H9 (cell line): ENCODE measurements around the gene IGF1R. TPM values are rescaled to one million over a fixed set of nuclear protein-coding genes. Genes with fewer than 3 reads are reported as not detected.

ENCODE experiments used
- DNase-seq: peaks from one replicate; pipeline ENCODE4 v3.0.0-alpha.2; 2017
- H2AFZ ChIP-seq: one replicate; pipeline ENCODE4 v1.6.1; 2013; ENCODE audit warnings: mild to moderate bottlenecking, low read length, control low read depth, moderate library complexity
- H2AK5ac ChIP-seq: 2 replicates; pipeline ENCODE4 v1.6.1; 2013; ENCODE audit warnings: low read length, control low read depth, mixed read lengths; ENCODE audit not compliant: insufficient read length
- H2BK120ac ChIP-seq: one replicate; pipeline ENCODE4 v1.6.1; 2013; ENCODE audit warnings: low read depth, mild to moderate bottlenecking, low read length, control low read depth, inconsistent platforms; ENCODE audit not compliant: poor library complexity, severe bottlenecking
- H2BK12ac ChIP-seq: 2 replicates; pipeline ENCODE4 v1.6.1; 2013; ENCODE audit warnings: low read length, control low read depth, mixed read lengths, low read depth; ENCODE audit not compliant: insufficient read length
- H2BK15ac ChIP-seq: 2 replicates; pipeline ENCODE4 v1.6.1; 2013; ENCODE audit warnings: low read depth, low read length, control low read depth
- H2BK20ac ChIP-seq: one replicate; pipeline ENCODE4 v1.6.1; 2013; ENCODE audit warnings: low read depth, mild to moderate bottlenecking, low read length, control low read depth, inconsistent platforms; ENCODE audit not compliant: poor library complexity, severe bottlenecking
- H2BK5ac ChIP-seq: 2 replicates; pipeline ENCODE4 v1.6.1; 2013; ENCODE audit warnings: low read length, control low read depth, mixed read lengths; ENCODE audit not compliant: insufficient read length
- H3K14ac ChIP-seq: 2 replicates; pipeline ENCODE4 v1.6.1; 2013; ENCODE audit warnings: low read length, control low read depth; ENCODE audit not compliant: insufficient read depth
- H3K18ac ChIP-seq: 2 replicates; pipeline ENCODE4 v1.6.1; 2013; ENCODE audit warnings: low read depth, mild to moderate bottlenecking, mixed read lengths, low read length, control low read depth; ENCODE audit not compliant: insufficient read length
- H3K23ac ChIP-seq: 2 replicates; pipeline ENCODE4 v1.6.1; 2013; ENCODE audit warnings: low read length, control low read depth, mixed read lengths, low read depth; ENCODE audit not compliant: insufficient read length
- H3K23me2 ChIP-seq: 2 replicates; pipeline ENCODE4 v1.6.1; 2013; ENCODE audit warnings: low read depth, mild to moderate bottlenecking, mixed read lengths, low read length, control low read depth; ENCODE audit not compliant: insufficient read length, poor library complexity, severe bottlenecking
- H3K27ac ChIP-seq: 2 replicates; pipeline ENCODE4 v1.5.1; 2013; ENCODE audit warnings: low read length, control low read depth, mixed read lengths, low read depth; ENCODE audit not compliant: insufficient read length
- H3K27me3 ChIP-seq: 2 replicates; pipeline ENCODE4 v1.6.1; 2013; ENCODE audit warnings: low read length, control low read depth, inconsistent platforms; ENCODE audit not compliant: insufficient read depth
- H3K4ac ChIP-seq: 2 replicates; pipeline ENCODE4 v1.6.1; 2013; ENCODE audit warnings: low read depth, mild to moderate bottlenecking, control low read depth, inconsistent platforms, low read length, moderate library complexity
- H3K4me1 ChIP-seq: 2 replicates; pipeline ENCODE4 v1.6.1; 2013; ENCODE audit warnings: low read length, control low read depth, inconsistent platforms; ENCODE audit not compliant: insufficient read depth
- H3K4me2 ChIP-seq: 2 replicates; pipeline ENCODE4 v1.6.1; 2013; ENCODE audit warnings: low read length, control low read depth, mixed read lengths; ENCODE audit not compliant: insufficient read length, insufficient read depth
- H3K56ac ChIP-seq: 2 replicates; pipeline ENCODE4 v1.6.1; 2013; ENCODE audit warnings: low read depth, mild to moderate bottlenecking, mixed read lengths, low read length, control low read depth; ENCODE audit not compliant: insufficient read length
- H3K79me1 ChIP-seq: 2 replicates; pipeline ENCODE4 v1.6.1; 2013; ENCODE audit warnings: low read depth, mild to moderate bottlenecking, moderate library complexity, low read length, control low read depth, inconsistent platforms; ENCODE audit not compliant: insufficient read depth, poor library complexity, severe bottlenecking
- H3K79me2 ChIP-seq: 2 replicates; pipeline ENCODE4 v1.6.1; 2013; ENCODE audit warnings: low read length, control low read depth, inconsistent platforms; ENCODE audit not compliant: insufficient read depth
- H3K9ac ChIP-seq: 2 replicates; pipeline ENCODE4 v1.6.1; 2013; ENCODE audit warnings: low read length, control low read depth, mixed read lengths; ENCODE audit not compliant: insufficient read length; ENCODE audit errors: extremely low read depth
- H3K9me3 ChIP-seq: one replicate; pipeline ENCODE4 v1.6.1; 2013; ENCODE audit warnings: low read depth, low read length, inconsistent platforms; ENCODE audit not compliant: control insufficient read depth
- H3T11ph ChIP-seq: one replicate; pipeline ENCODE4 v1.6.1; 2013; ENCODE audit warnings: mild to moderate bottlenecking, low read length, control low read depth, inconsistent platforms
- H4K20me1 ChIP-seq: one replicate; pipeline ENCODE4 v1.6.1; 2013; ENCODE audit not compliant: control insufficient read depth, insufficient read length, insufficient read depth
- H4K5ac ChIP-seq: 2 replicates; pipeline ENCODE4 v1.6.1; 2013; ENCODE audit warnings: low read depth, mild to moderate bottlenecking, mixed read lengths, low read length, control low read depth; ENCODE audit not compliant: insufficient read length
- H4K8ac ChIP-seq: replicated peaks from 2 replicates; pipeline ENCODE4 v1.6.1; 2013; ENCODE audit warnings: low read length, control low read depth, mixed read lengths, low read depth; ENCODE audit not compliant: insufficient read length
- H4K91ac ChIP-seq: 2 replicates; pipeline ENCODE4 v1.6.1; 2013; ENCODE audit warnings: low read depth, mild to moderate bottlenecking, moderate library complexity, mixed read lengths, low read length, control low read depth; ENCODE audit not compliant: insufficient read length
- H3K27ac Mint-ChIP-seq, 3 experiments: 2 replicates in 2 of 3; 3 replicates in 1 of 3; pipeline ENCODE4 v1.8.0; 2020 to 2021; ENCODE audit warnings: mixed read lengths in 3 of 3, mild to moderate bottlenecking in 1 of 3, moderate library complexity in 1 of 3
- H3K27me3 Mint-ChIP-seq: 2 replicates; pipeline ENCODE4 v1.8.0; 2021; ENCODE audit warnings: low read depth, mild to moderate bottlenecking, moderate library complexity, mixed read lengths
- H3K36me3 Mint-ChIP-seq, 3 experiments: 2 replicates in 2 of 3; 3 replicates in 1 of 3; pipeline ENCODE4 v1.8.0; 2020 to 2021; ENCODE audit warnings: low read depth in 3 of 3, mixed read lengths in 3 of 3; ENCODE audit not compliant: insufficient read depth in 1 of 3
- H3K4me1 Mint-ChIP-seq, 2 experiments: 2 replicates each; pipeline ENCODE4 v1.8.0; 2020; ENCODE audit warnings: mixed read lengths in 2 of 2
- H3K4me3 Mint-ChIP-seq, 2 experiments: 2 replicates in 1 of 2; 3 replicates in 1 of 2; pipeline ENCODE4 v1.8.0; 2020 to 2021; ENCODE audit warnings: mild to moderate bottlenecking in 2 of 2, mixed read lengths in 2 of 2, moderate library complexity in 1 of 2
- H3K9me3 Mint-ChIP-seq, 2 experiments: 2 replicates in 1 of 2; 3 replicates in 1 of 2; pipeline ENCODE4 v1.8.0; 2020; ENCODE audit warnings: mild to moderate bottlenecking in 2 of 2, mixed read lengths in 2 of 2, moderate library complexity in 1 of 2
- WGBS: extraction: QIAGEN DNeasy Blood & Tissue Kit; methylation state at CpG from one replicate; pipeline ENCODE4 v1.1.7; 2013; ENCODE audit warnings: missing lambda C conversion rate, low lambda C conversion rate, mixed read lengths; ENCODE audit not compliant: insufficient read length; ENCODE audit errors: extremely low coverage; 5-methylcytosine and 5-hydroxymethylcytosine counted together
- total RNA-seq: library from RNA; stranded (reverse); gene quantifications from 2 replicates; pipeline ENCODE4 v1.2.1, GENCODE V29; 2021
- TF ChIP-seq, protein P1 (sequence below): fragments of 200-600 bp; sonication (generic); conservative IDR thresholded peaks from 3 replicates; pipeline ENCODE4 v1.8.0; 2021; ENCODE audit warnings: antibody characterized with exemption, mild to moderate bottlenecking

The IGF1R gene
- total RNA-seq, 1 experiment from 2014 or later = 70.0 TPM

DNA sequence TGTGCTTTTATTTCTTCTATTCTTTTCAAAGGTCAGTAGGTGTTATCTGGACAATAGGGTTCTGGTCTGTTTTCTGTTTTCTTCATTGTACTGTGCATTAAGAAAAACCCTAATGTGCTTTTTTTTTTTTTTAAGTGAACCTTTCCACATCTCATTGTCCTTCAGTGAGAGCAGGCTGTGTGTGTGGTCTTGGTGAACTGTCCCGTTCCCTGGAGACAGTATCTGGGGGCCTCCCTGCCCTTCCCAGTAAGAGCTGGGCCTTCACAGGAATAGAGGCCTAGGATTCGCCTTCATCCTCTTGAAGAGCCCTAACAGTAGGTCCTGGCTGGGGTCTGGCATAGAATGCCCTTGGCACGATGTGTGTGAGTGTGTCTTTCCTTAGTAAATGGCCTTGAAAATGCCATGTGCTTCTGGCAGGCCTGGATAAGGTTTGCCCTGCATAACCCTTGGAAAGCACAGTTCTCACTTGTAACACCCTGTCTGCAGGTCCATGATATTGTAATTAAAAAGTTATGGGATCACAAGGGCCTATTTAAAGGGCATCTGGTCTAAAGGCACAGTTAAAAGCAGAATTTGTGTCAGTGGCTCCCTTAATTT lies 81.2 kb downstream of the IGF1R start:
- no peak overlapping the region for H3K56ac ChIP-seq
- no peak overlapping the region for H3K23ac ChIP-seq
- H3K79me2 ChIP-seq = peaks cover 61% of the 10 kb centered on the region; the same call in 1 of the 2 replicates
- H2BK12ac ChIP-seq = no peak overlapping the region
- H2AFZ ChIP-seq = no peak overlapping the region
- Mint-ChIP-seq H3K9me3 (no peaks in the 10 kb centered on the region), H3K27ac (peak overlapping the region in 1 of 3 experiments; percentile 53; a peak in 2 of 7 replicates), H3K4me3 (no peak overlapping the region), H3K36me3 (peaks cover 3 to 5% (median 4%) of the 10 kb centered on the region in 3 experiments; a peak in 3 of 7 replicates), H3K4me1 (peaks cover 54 to 55% of the 10 kb centered on the region in 2 experiments), H3K27me3 (no peaks in the 10 kb centered on the region)
- no peaks in the 10 kb centered on the region for H4K20me1 ChIP-seq
- no peak overlapping the region for H3T11ph ChIP-seq
- no peak overlapping the region for H3K4ac ChIP-seq
- no peak overlapping the region for H2BK20ac ChIP-seq
- H4K8ac ChIP-seq = no peak overlapping the region
- H2BK15ac ChIP-seq = no peak overlapping the region
- H3K23me2 ChIP-seq = no peaks in the 10 kb centered on the region
- H2BK5ac ChIP-seq = no peak overlapping the region
- peaks cover 14% of the 10 kb centered on the region for H3K79me1 ChIP-seq
- no peak overlapping the region for H3K14ac ChIP-seq
- H4K91ac ChIP-seq = no peak overlapping the region
- H2BK120ac ChIP-seq = no peak overlapping the region
- H3K18ac ChIP-seq = no peak overlapping the region
- peaks cover 29% of the 10 kb centered on the region for H3K4me1 ChIP-seq
- H3K27me3 ChIP-seq = no peaks in the 10 kb centered on the region
- no peak overlapping the region for H3K4me2 ChIP-seq
- DNase-seq = no peak
- no peak overlapping the region for H2AK5ac ChIP-seq
- H3K9ac ChIP-seq = no peak overlapping the region
- no peaks in the 10 kb centered on the region for H3K9me3 ChIP-seq
- WGBS = no CpG with 5 or more reads among the region's 3 CpGs
- TF ChIP-seq, protein P1, sequence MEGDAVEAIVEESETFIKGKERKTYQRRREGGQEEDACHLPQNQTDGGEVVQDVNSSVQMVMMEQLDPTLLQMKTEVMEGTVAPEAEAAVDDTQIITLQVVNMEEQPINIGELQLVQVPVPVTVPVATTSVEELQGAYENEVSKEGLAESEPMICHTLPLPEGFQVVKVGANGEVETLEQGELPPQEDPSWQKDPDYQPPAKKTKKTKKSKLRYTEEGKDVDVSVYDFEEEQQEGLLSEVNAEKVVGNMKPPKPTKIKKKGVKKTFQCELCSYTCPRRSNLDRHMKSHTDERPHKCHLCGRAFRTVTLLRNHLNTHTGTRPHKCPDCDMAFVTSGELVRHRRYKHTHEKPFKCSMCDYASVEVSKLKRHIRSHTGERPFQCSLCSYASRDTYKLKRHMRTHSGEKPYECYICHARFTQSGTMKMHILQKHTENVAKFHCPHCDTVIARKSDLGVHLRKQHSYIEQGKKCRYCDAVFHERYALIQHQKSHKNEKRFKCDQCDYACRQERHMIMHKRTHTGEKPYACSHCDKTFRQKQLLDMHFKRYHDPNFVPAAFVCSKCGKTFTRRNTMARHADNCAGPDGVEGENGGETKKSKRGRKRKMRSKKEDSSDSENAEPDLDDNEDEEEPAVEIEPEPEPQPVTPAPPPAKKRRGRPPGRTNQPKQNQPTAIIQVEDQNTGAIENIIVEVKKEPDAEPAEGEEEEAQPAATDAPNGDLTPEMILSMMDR = no peak
- no peak overlapping the region for H3K27ac ChIP-seq
- no peak overlapping the region for H4K5ac ChIP-seq
